Kidney capillary endothelial cell (primary cell): Measurements from ENCODE around the gene SPATA22.
"Not testable (repeated sequence)": the region's sequence is repeated elsewhere in the genome, so short reads cannot be mapped to it uniquely, and the experiment has no call there.

Experiments used
- DNase-seq: peaks from one replicate; pipeline ENCODE4 v3.0.0-alpha.2; 2018; ENCODE audit warnings: low spot score

The SPATA22 gene

GRCh38 chr17:3471599-3471998 is at the start of gene SPATA22:
Gene SPATA22, minus strand, starts transcription at chr17:3471819. Its CDS starts 2,494 bp downstream, at chr17:3469325.
- DNase-seq, result no peak

- not testable (repeated sequence) for DNase-seq
Measured at GRCh38 chr17:3519472-3519871, 47.9 kb upstream of the SPATA22 start.

- no peak for DNase-seq
Measured at GRCh38 chr17:3514873-3515272, 43.3 kb upstream of the SPATA22 start.

- DNase-seq, result not testable (repeated sequence)
Measured at GRCh38 chr17:3514167-3514566, 42.5 kb upstream of the SPATA22 start.

- DNase-seq, result no peak
Measured at GRCh38 chr17:3513305-3514035, 41.9 kb upstream of the SPATA22 start.

- no peak for DNase-seq
Measured at GRCh38 chr17:3512505-3513171, 41.0 kb upstream of the SPATA22 start.

GRCh38 chr17:3511852-3512504 is 40.4 kb upstream of the SPATA22 start:
- DNase-seq, result no peak

- DNase-seq, result no peak
Measured at GRCh38 chr17:3510090-3510489, 38.5 kb upstream of the SPATA22 start.

- no peak for DNase-seq
Measured at GRCh38 chr17:3507869-3508268, 36.2 kb upstream of the SPATA22 start.

- no peak for DNase-seq
Measured at GRCh38 chr17:3507071-3507470, 35.5 kb upstream of the SPATA22 start.

GRCh38 chr17:3506054-3506453 is 34.4 kb upstream of the SPATA22 start:
- DNase-seq, result no peak

GRCh38 chr17:3505008-3505407 is 33.4 kb upstream of the SPATA22 start:
- no peak for DNase-seq

GRCh38 chr17:3503285-3503684 is 31.7 kb upstream of the SPATA22 start:
- no peak for DNase-seq

GRCh38 chr17:3502466-3502865 is 30.8 kb upstream of the SPATA22 start:
- DNase-seq, result no peak

GRCh38 chr17:3501344-3501743 is 29.7 kb upstream of the SPATA22 start:
- DNase-seq, result no peak

- no peak for DNase-seq
Measured at GRCh38 chr17:3497101-3497500, 25.5 kb upstream of the SPATA22 start.

- no peak for DNase-seq
Measured at GRCh38 chr17:3485481-3486068, 14.0 kb upstream of the SPATA22 start.

GRCh38 chr17:3482852-3483251 is 11.2 kb upstream of the SPATA22 start:
- DNase-seq, result no peak

- no peak for DNase-seq
Measured at GRCh38 chr17:3479988-3480387, 8.4 kb upstream of the SPATA22 start.

GRCh38 chr17:3475812-3476610 is 4.4 kb upstream of the SPATA22 start, which contains the start of gene ASPA:
Gene ASPA, plus strand, starts transcription at chr17:3475997. Its CDS starts 163 bp downstream, at chr17:3476160.
- no peak for DNase-seq

- no peak for DNase-seq
Measured at GRCh38 chr17:3475251-3475685, 3.6 kb upstream of the SPATA22 start.

GRCh38 chr17:3474212-3474611 is 2.6 kb upstream of the SPATA22 start:
- DNase-seq, result no peak
